ENCODE data around the gene CNTD1.

- no peak for TF ChIP-seq CTCF (conservative IDR thresholded peaks at IDR 0.05; ENCODE audit: low read depth in 2 of 2)
- no peak for TF ChIP-seq EZH2 (IDR thresholded peaks at IDR 0.05; ENCODE audit: low read depth, unreplicated experiment)
- TF ChIP-seq REST (IDR thresholded peaks at IDR 0.05; ENCODE audit: unreplicated experiment) = no peak
- TF ChIP-seq CREB1 (CRISPR knock-in tag; IDR thresholded peaks at IDR 0.05; ENCODE audit: low read depth) = no peak
- no peak for TF ChIP-seq POLR2AphosphoS5 (IDR thresholded peaks at IDR 0.05; ENCODE audit: low read depth)
- no peak for TF ChIP-seq EZH2phosphoT487 (IDR thresholded peaks at IDR 0.05; ENCODE audit: unreplicated experiment)
- TF ChIP-seq ZNF331 (CRISPR knock-in tag; IDR thresholded peaks at IDR 0.05; ENCODE audit: low read depth) = no peak
- TF ChIP-seq, protein P1, sequence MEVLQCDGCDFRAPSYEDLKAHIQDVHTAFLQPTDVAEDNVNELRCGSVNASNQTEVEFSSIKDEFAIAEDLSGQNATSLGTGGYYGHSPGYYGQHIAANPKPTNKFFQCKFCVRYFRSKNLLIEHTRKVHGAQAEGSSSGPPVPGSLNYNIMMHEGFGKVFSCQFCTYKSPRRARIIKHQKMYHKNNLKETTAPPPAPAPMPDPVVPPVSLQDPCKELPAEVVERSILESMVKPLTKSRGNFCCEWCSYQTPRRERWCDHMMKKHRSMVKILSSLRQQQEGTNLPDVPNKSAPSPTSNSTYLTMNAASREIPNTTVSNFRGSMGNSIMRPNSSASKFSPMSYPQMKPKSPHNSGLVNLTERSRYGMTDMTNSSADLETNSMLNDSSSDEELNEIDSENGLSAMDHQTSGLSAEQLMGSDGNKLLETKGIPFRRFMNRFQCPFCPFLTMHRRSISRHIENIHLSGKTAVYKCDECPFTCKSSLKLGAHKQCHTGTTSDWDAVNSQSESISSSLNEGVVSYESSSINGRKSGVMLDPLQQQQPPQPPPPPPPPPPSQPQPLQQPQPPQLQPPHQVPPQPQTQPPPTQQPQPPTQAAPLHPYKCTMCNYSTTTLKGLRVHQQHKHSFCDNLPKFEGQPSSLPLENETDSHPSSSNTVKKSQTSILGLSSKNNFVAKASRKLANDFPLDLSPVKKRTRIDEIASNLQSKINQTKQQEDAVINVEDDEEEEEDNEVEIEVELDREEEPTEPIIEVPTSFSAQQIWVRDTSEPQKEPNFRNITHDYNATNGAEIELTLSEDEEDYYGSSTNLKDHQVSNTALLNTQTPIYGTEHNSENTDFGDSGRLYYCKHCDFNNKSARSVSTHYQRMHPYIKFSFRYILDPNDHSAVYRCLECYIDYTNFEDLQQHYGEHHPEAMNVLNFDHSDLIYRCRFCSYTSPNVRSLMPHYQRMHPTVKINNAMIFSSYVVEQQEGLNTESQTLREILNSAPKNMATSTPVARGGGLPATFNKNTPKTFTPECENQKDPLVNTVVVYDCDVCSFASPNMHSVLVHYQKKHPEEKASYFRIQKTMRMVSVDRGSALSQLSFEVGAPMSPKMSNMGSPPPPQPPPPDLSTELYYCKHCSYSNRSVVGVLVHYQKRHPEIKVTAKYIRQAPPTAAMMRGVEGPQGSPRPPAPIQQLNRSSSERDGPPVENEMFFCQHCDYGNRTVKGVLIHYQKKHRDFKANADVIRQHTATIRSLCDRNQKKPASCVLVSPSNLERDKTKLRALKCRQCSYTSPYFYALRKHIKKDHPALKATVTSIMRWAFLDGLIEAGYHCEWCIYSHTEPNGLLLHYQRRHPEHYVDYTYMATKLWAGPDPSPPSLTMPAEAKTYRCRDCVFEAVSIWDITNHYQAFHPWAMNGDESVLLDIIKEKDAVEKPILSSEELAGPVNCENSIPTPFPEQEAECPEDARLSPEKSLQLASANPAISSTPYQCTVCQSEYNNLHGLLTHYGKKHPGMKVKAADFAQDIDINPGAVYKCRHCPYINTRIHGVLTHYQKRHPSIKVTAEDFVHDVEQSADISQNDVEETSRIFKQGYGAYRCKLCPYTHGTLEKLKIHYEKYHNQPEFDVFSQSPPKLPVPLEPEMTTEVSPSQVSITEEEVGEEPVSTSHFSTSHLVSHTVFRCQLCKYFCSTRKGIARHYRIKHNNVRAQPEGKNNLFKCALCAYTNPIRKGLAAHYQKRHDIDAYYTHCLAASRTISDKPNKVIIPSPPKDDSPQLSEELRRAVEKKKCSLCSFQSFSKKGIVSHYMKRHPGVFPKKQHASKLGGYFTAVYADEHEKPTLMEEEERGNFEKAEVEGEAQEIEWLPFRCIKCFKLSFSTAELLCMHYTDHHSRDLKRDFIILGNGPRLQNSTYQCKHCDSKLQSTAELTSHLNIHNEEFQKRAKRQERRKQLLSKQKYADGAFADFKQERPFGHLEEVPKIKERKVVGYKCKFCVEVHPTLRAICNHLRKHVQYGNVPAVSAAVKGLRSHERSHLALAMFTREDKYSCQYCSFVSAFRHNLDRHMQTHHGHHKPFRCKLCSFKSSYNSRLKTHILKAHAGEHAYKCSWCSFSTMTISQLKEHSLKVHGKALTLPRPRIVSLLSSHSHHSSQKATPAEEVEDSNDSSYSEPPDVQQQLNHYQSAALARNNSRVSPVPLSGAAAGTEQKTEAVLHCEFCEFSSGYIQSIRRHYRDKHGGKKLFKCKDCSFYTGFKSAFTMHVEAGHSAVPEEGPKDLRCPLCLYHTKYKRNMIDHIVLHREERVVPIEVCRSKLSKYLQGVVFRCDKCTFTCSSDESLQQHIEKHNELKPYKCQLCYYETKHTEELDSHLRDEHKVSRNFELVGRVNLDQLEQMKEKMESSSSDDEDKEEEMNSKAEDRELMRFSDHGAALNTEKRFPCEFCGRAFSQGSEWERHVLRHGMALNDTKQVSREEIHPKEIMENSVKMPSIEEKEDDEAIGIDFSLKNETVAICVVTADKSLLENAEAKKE (CRISPR knock-in tag; IDR thresholded peaks at IDR 0.05) = no peak
- no peak for TF ChIP-seq STAT1 (IDR thresholded peaks at IDR 0.05; ENCODE audit: unreplicated experiment)
Observed at GRCh38 chr17:42774066-42774745, 24.5 kb upstream of the CNTD1 start.
